NT2/D1 (cell line): Measurements from ENCODE around the gene MANSC1.

Experiments
- SUZ12 ChIP-seq: IDR thresholded peaks from 2 replicates; pipeline ENCODE4 v1.6.1; 2011; ENCODE audit not compliant: insufficient read length, insufficient read depth; ENCODE audit errors: extremely low read depth
- YY1 ChIP-seq: IDR thresholded peaks from 2 replicates; pipeline ENCODE4 v1.6.1; 2011; ENCODE audit not compliant: insufficient read length, insufficient read depth
- ZNF274 ChIP-seq: IDR thresholded peaks from 2 replicates; pipeline ENCODE4 v1.6.1; 2011; ENCODE audit warnings: mild to moderate bottlenecking, low read depth, low read length

GRCh38 chr12:12398026-12398859 is 48.2 kb upstream of the MANSC1 start:
- TF ChIP-seq SUZ12 (no peak), ZNF274 (no peak), YY1 (no peak)
